Measurements from ENCODE around the gene PVRIG. TPM values are rescaled to one million over a fixed set of nuclear protein-coding genes. Genes with fewer than 3 reads are reported as not detected.
A peak's percentile ranks its signal among the peaks of the same experiment; 100 is the strongest.
"Not testable (repeated sequence)": the region's sequence is repeated elsewhere in the genome, so short reads cannot be mapped to it uniquely, and the experiment has no call there.

Gene PVRIG
- total RNA-seq, 1 experiment from 2014 or later: 1.1 TPM

- Histone ChIP-seq H4K20me1 (ENCODE audit: insufficient read depth) (no peaks in the 10 kb centered on the region), H2AFZ (no peak overlapping the region), H3K4me3 (no peak overlapping the region), H3K4me1 (replicated peaks; ENCODE audit: insufficient read depth) (no peaks in the 10 kb centered on the region), H3K27me3 (ENCODE audit: insufficient read depth, low read depth) (no peaks in the 10 kb centered on the region), H3K4me2 (no peak overlapping the region), H3K9me2 (ENCODE audit: insufficient read depth) (no peaks in the 10 kb centered on the region), H3K9me3 (ENCODE audit: insufficient read depth, low read depth) (no peaks in the 10 kb centered on the region), H3K79me2 (ENCODE audit: low read depth) (no peaks in the 10 kb centered on the region), H3F3A (ENCODE audit: insufficient read depth, low read depth) (no peaks in the 10 kb centered on the region), H3K36me3 (ENCODE audit: low read depth) (no peaks in the 10 kb centered on the region), H3K27ac (no peak overlapping the region)
- intact Hi-C loops (cut with micrococcal nuclease; ENCODE audit: unreplicated experiment): no loop called here
- TF ChIP-seq EZH2 (IDR thresholded peaks at IDR 0.05; ENCODE audit: low read depth) (no peak), CTCF (conservative IDR thresholded peaks at IDR 0.05) (no peak)
- no TSS peak for BruUV-seq (replicated peaks)
- ChIA-PET POLR2A (ENCODE audit: unreplicated experiment) (no interaction called here), CTCF (no interaction called here)
- no peak for DNase-seq
Observed at GRCh38 chr7:100222445-100223132, 2.8 kb downstream of the PVRIG start.

- H3K27me3 ChIP-seq (ENCODE audit: insufficient read depth, low read depth); H3K4me2 ChIP-seq; H3K4me3 ChIP-seq; H2AFZ ChIP-seq; H3K4me1 ChIP-seq (replicated peaks; ENCODE audit: insufficient read depth); H3K27ac ChIP-seq; H3F3A ChIP-seq (ENCODE audit: insufficient read depth, low read depth); CTCF ChIA-PET; BruUV-seq (replicated peaks); H3K9me3 ChIP-seq (ENCODE audit: insufficient read depth, low read depth); H3K79me2 ChIP-seq (ENCODE audit: low read depth); H3K36me3 ChIP-seq (ENCODE audit: low read depth); DNase-seq; POLR2A ChIA-PET (ENCODE audit: unreplicated experiment); H4K20me1 ChIP-seq (ENCODE audit: insufficient read depth); H3K9me2 ChIP-seq (ENCODE audit: insufficient read depth); intact Hi-C loops (cut with micrococcal nuclease; ENCODE audit: unreplicated experiment): not testable (repeated sequence)
Observed at GRCh38 chr7:100223376-100223927, 3.7 kb downstream of the PVRIG start.

- H3K79me2 ChIP-seq (ENCODE audit: low read depth); H3K9me2 ChIP-seq (ENCODE audit: insufficient read depth); H3K9me3 ChIP-seq (ENCODE audit: insufficient read depth, low read depth); H3K4me1 ChIP-seq (replicated peaks; ENCODE audit: insufficient read depth); CTCF ChIA-PET; H4K20me1 ChIP-seq (ENCODE audit: insufficient read depth); H3K4me2 ChIP-seq; DNase-seq; H3K36me3 ChIP-seq (ENCODE audit: low read depth); H3K27me3 ChIP-seq (ENCODE audit: insufficient read depth, low read depth); H3F3A ChIP-seq (ENCODE audit: insufficient read depth, low read depth); H2AFZ ChIP-seq; BruUV-seq (replicated peaks); H3K4me3 ChIP-seq; POLR2A ChIA-PET (ENCODE audit: unreplicated experiment); intact Hi-C loops (cut with micrococcal nuclease; ENCODE audit: unreplicated experiment); H3K27ac ChIP-seq: not testable (repeated sequence)
Observed at GRCh38 chr7:100224891-100225290, 5.1 kb downstream of the PVRIG start.

- H3K4me3 ChIP-seq; H3F3A ChIP-seq (ENCODE audit: insufficient read depth, low read depth); BruUV-seq (replicated peaks); H3K9me2 ChIP-seq (ENCODE audit: insufficient read depth); intact Hi-C loops (cut with micrococcal nuclease; ENCODE audit: unreplicated experiment); H3K4me1 ChIP-seq (replicated peaks; ENCODE audit: insufficient read depth); H3K79me2 ChIP-seq (ENCODE audit: low read depth); H4K20me1 ChIP-seq (ENCODE audit: insufficient read depth); H3K36me3 ChIP-seq (ENCODE audit: low read depth); H3K27me3 ChIP-seq (ENCODE audit: insufficient read depth, low read depth); H3K4me2 ChIP-seq; POLR2A ChIA-PET (ENCODE audit: unreplicated experiment); H2AFZ ChIP-seq; H3K27ac ChIP-seq; DNase-seq; H3K9me3 ChIP-seq (ENCODE audit: insufficient read depth, low read depth): not testable (repeated sequence)
- CTCF ChIA-PET: interaction anchor here (0.6 kb wide), 1 partner anchor 102 kb away, joined by 5 read pairs; no protein-coding TSS in a partner anchor
Observed at GRCh38 chr7:100234660-100235317, 15.0 kb downstream of the PVRIG start.

GRCh38 chr7:100239975-100240374 is 20.2 kb downstream of the PVRIG start:
- H3K27me3 ChIP-seq (ENCODE audit: insufficient read depth, low read depth); H4K20me1 ChIP-seq (ENCODE audit: insufficient read depth); CTCF ChIA-PET; H3K4me3 ChIP-seq; BruUV-seq (replicated peaks); H3K9me3 ChIP-seq (ENCODE audit: insufficient read depth, low read depth); H3K27ac ChIP-seq; H3F3A ChIP-seq (ENCODE audit: insufficient read depth, low read depth); intact Hi-C loops (cut with micrococcal nuclease; ENCODE audit: unreplicated experiment); H3K36me3 ChIP-seq (ENCODE audit: low read depth); H2AFZ ChIP-seq; H3K9me2 ChIP-seq (ENCODE audit: insufficient read depth); H3K79me2 ChIP-seq (ENCODE audit: low read depth): not testable (repeated sequence)
- peak; percentile 25 to 38 for DNase-seq
- Histone ChIP-seq H3K4me2 (0 out of 2 replicates have a peak overlapping the region, but pooled peaks have one; percentile 19), H3K4me1 (replicated peaks; ENCODE audit: insufficient read depth) (peaks cover 18% of the 10 kb centered on the region; the same call in 1 of the 2 replicates)
- POLR2A ChIA-PET (ENCODE audit: unreplicated experiment): interaction anchor here (0.6 kb wide), 1 partner anchor 36 kb away, joined by 4 read pairs; no protein-coding TSS in a partner anchor

- H3K4me3 ChIP-seq; H2AFZ ChIP-seq; H3K27ac ChIP-seq; BruUV-seq (replicated peaks); H3K4me2 ChIP-seq; H3K9me3 ChIP-seq (ENCODE audit: insufficient read depth, low read depth); intact Hi-C loops (cut with micrococcal nuclease; ENCODE audit: unreplicated experiment); H3K36me3 ChIP-seq (ENCODE audit: low read depth); H4K20me1 ChIP-seq (ENCODE audit: insufficient read depth); H3K27me3 ChIP-seq (ENCODE audit: insufficient read depth, low read depth); POLR2A ChIA-PET (ENCODE audit: unreplicated experiment); H3K9me2 ChIP-seq (ENCODE audit: insufficient read depth): not testable (repeated sequence)
- peaks cover 20% of the 10 kb centered on the region for H3F3A ChIP-seq (ENCODE audit: insufficient read depth, low read depth)
- peak in 1 of 2 experiments; percentile 25 for DNase-seq
- H3K79me2 ChIP-seq (ENCODE audit: low read depth): peaks cover 12% of the 10 kb centered on the region
- CTCF ChIA-PET: interaction anchor here (0.6 kb wide), 1 partner anchor 54 kb away, joined by 3 read pairs; no protein-coding TSS in a partner anchor
- peaks cover 47% of the 10 kb centered on the region for H3K4me1 ChIP-seq (replicated peaks; ENCODE audit: insufficient read depth)
Observed at GRCh38 chr7:100243385-100243784, 23.6 kb downstream of the PVRIG start.

Measured in PC-9 (cell line).